ENCODE measurements around the gene COX19.
"Not testable (repeated sequence)": the region's sequence is repeated elsewhere in the genome, so short reads cannot be mapped to it uniquely, and the experiment has no call there.

The COX19 gene

DNA sequence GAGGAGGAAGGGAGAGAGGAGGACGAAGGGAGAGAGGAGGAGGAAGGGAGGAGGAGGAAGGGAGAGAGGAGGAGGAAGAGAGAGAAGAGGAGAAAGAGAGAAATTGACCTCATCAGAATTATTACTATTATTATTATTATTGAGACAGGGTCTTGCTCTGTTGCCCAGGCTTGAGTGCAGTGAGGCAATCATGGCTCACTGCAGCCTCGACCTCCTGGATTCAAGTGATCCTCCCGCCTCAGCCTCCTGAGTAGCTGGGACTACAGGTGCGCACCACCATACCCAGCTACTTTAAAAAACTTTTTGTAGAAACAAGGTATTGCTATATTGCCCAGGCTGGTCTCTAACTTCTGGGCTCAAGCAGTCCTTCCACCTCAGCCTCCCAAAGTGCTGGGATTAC is 31.6 kb downstream of the COX19 start:
- DNase-seq (ENCODE audit: low spot score), result not testable (repeated sequence)

DNA sequence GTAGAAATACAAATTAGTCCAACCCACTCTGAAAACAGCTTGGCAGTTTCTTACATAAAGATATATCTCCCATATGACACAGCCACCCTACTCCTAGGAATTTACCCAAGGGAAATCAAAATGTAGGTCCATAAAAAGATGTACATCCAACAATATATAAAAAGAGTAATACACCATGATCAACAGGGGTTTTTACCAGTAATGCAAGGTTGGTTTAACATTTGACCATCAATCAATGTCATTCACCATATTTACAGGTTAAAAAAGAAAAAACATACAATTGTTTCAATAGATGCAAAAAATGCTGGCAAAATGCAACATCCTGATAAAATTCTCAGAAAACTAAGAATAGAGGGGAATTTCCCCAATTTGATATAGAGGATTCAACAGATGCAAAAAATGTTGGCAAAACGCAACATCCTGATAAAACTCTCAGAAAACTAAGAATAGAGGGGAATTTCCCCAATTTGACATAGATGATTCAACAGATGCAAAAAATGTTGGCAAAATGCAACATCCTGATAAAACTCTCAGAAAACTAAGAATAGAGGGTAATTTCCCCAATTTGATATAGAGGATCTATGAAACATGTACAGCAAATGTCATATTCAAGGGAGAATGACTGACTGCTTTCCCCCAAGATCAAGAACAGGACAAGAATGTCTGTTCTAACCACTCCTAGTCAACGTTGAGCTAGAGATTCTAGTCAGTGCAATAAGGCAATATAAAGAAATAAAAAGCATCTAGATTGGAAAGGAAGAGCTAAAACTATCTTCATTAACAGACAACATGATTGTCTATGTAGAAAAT is 34.5 kb downstream of the COX19 start:
- DNase-seq (ENCODE audit: low spot score), result no peak

DNA sequence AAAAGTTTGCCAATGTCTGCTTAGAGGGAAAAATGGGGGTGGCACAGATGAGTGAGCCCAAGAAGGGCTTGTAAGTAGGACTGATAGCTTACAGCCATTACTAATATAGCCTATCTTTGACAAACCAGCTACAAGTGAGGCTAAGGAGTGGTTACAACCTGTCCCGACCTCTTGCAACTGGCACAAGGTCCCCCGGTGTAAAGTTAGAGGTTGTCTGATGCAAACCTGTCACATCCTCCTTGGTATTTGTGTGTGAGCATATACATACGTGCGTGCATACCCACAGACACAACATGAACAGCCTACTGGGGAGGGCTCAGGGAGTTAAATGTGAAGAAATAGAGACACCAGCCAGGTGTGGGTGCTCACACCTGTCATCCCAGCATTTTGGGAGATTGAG is 35.5 kb downstream of the COX19 start:
- DNase-seq (ENCODE audit: low spot score), result no peak

DNA sequence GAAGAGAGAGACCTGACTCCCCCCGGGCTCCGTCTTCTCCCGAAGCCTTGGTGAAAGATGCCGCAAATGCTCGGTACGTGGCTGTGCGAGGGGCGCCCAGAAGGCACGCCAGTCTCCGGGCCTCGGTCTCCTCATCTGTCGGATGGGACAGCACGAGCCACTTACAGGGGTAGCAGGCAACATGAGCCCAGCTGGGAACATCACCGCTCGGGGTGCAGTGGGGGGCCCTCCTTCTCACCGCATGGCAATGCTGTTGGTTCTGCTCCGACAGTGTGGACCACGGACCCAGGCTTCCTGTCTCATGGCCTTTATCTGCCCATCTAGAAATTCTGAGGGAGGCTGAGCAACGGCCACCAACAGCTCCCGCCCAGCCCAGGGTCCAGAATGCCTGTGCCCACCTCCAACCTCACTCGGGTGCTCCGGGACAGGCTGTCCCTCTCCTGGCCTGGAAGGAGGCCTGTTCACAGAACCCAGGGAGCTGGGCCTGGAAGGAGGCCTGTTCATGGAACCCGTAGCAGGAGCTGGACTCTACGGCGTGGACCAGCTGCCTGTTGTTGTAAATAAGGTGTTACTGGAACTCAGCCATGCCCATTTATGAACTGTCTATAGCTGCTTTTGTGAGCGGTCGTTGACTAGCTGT is 36.7 kb downstream of the COX19 start:
- no peak for DNase-seq (ENCODE audit: low spot score)

DNA sequence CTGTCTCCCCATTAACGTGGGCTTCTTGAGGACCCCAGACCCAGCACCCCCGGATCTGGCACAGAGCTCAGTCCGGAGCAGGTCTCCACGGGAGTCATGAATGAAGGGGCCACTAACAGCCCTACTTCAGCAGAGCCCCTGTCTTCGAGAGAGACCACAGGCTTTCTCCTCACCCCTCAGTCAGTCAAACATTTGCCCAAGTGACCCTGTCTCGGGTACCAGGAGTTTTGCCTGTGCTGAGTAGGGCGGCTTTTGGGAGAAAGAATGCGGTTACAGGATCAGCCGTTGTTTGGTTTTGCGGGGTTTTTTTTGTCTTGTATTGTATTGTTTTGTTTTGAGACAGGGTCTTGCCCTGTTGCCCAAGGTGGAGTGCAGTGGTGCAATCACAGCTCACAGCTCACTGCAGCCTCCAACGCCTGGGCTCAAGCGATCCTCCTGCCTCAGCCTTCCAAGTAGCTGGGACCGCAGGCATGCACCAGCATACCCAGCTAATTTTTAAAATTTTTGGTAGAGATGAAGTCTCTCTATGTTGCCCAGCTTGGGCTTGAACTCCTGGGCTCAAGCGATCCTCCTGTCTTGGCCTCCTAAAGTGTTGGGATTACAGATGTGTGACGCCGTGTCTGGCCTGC is 37.4 kb downstream of the COX19 start:
- DNase-seq (ENCODE audit: low spot score), result no peak

DNA sequence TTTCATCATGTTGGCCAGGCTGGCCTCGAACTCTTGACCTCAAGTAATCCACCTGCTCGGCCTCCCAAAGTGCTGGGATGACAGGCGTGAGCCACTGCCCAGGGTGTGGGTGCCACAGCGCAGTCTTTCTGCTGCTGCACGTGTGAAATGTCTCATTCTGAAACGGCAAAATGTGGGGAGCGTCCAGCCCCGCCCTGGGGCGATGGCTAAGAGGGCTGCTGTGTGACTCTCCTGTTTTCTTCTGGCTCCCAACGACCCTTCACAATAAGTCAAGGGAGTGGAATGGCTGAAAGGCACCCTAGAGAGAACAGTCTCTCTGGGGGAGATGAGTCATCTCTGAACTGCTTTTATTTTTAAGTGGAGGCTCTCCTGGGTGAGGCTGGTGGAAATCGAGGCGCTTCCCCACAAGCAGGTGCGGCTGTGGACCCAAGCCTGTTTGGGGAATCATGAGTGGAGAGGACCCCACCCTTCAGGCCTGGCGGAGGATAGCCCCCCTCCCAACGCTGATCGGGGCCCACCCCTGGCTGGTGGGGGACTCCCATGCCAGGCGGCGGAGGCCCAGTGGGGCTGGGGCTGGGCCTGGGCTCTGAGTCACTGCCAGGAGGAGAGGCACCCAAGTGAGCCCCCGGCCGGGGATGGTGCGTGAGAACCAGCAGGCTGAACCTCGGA is 38.8 kb downstream of the COX19 start:
- DNase-seq (ENCODE audit: low spot score), result no peak

DNA sequence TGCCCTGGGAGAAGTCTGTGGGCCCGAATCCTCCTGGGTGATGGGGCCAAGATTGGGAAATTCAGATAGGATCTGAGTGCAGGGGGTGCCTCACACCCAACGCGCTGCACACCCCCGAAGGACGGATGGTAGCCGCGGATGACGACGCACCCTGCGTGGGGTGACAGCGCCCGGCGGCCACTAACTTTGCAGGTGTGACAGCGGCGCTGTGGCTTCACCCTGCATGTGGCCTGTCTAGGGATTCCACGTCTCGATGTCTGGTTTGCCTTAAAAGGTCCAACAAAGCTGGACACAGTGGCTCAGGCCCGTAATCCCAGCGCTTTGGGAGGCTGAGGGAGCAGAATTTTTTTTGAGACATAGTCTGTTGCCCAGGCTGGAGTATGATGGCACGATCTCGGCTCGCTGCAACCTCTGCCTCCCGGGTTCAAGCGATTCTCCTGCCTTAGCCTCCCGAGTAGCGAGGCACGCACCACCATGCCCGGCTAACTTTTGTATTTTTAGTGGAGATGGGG is 39.4 kb downstream of the COX19 start:
- DNase-seq (ENCODE audit: low spot score), result no peak

DNA sequence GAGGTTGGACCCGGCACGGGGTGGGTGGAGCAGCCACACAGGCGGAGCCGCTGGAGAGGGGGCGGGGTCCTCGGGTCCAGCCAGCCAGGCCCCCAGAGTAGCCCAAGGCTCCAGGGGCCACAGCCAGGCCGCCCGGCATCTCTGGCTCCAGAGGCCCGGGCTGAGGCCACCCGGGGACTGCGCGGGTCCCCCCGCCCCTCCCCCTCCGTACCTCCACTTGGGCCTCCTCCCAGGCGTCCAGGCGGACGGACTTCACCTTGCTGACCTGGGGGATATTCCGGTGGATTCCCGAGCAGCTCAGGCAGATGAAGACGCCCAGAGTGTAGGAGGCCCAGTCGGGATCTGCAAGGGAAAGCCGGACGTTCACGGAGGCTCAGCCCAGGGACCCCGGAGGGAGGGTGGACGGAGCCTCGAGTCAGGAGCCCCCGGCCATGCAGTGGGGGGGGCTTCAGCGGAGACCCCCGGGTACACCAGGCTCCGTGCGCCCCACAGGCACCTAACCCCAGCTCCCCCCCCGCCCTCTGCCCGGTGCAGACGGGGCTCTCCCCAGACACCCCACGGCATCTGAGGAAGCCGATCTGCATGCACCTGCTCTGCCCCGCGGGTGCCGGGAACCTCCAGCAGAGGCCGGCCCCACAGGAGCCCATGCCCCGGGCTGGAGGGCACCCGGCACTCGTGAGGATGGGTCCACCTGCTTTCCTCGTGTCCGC is 40.0 kb downstream of the COX19 start:
- DNase-seq (ENCODE audit: low spot score), result no peak

DNA sequence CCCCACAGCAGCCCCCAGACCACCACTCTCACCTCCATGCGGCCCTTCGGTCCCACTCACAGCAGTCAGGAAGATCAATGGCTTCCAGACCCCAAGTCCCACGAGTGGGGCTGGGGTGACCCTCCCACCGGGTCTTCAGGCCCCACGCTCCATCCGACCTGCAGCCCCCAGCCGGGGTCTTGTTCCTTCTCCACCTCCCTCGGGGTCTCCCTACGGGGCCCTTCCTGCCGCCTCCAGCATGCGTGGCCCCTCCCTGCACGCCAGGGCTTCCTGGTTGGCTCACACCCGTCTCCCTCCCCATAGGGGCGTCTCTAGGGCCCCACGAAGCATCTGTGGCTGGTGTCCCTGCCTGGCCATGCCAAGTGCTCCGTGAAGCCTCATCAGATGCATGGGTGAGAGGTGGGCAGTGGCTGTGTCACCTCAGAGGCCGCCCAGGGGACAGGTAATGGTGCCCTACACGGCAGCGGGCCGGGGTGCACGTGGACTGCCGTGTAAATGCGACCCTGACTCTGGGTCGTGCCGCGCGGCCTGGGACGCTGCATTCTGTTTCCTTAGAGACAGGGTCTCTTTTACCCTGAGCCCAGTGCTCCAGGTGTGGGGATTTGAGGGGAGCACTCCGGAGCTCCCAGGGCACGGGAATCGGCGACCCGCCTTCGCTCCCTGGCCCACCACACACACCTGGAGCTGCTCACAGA is 40.7 kb downstream of the COX19 start:
- no peak for DNase-seq (ENCODE audit: low spot score)

DNA sequence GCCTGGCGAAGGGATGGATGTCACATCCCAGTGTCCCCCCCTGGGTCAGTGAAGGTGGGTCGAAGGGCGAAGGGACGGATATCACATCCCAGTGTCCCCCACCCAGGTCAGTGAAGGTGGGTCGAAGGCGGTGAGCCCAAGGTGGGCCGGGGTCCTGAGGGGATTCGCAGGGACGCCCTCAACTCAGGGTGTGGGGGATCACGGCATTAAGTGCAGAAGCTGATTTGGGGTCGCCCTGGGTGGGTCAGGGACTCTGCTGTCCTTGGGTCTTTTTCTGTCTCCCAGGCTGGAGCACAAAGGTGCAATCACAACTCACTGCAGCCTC is 42.7 kb downstream of the COX19 start:
- DNase-seq (ENCODE audit: low spot score), result no peak

DNA sequence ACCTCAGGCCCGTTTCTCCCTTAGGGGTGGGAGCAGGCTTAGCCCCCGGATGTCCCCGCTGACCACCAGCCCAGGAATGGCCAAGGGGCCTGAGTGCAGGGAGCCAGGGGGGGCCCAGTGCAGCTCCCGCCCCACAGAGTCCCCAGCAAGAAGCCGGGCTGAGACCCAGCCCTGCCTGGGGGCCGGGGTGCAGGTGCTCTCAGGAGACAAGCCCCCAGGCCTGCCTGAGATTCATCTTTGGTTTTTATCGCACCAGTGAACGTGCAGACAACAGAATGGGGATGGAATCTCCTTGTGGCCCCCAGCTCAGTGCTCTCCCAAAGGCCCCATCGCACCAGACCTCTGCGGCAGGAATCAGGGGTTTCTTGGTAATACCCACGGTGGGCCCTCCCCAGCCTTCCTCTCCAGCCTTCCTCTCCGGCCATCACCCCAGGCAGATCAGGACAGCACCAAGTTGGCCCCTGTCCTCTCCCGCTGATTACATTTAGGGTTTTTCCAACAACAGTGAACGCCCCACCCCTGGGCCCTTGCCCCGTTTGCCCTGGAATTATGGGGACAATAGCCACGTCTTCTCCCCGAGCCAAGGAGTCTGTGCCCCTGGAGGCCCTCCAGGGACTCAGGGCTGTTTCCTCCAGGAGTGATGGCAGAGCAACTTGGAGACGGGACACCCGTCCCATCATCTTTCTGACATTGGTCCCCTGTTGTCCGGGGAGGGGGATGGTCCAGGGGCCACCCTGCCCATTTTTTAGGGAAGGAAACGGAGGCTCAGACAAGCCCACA is 43.3 kb downstream of the COX19 start:
- DNase-seq (ENCODE audit: low spot score), result no peak

DNA sequence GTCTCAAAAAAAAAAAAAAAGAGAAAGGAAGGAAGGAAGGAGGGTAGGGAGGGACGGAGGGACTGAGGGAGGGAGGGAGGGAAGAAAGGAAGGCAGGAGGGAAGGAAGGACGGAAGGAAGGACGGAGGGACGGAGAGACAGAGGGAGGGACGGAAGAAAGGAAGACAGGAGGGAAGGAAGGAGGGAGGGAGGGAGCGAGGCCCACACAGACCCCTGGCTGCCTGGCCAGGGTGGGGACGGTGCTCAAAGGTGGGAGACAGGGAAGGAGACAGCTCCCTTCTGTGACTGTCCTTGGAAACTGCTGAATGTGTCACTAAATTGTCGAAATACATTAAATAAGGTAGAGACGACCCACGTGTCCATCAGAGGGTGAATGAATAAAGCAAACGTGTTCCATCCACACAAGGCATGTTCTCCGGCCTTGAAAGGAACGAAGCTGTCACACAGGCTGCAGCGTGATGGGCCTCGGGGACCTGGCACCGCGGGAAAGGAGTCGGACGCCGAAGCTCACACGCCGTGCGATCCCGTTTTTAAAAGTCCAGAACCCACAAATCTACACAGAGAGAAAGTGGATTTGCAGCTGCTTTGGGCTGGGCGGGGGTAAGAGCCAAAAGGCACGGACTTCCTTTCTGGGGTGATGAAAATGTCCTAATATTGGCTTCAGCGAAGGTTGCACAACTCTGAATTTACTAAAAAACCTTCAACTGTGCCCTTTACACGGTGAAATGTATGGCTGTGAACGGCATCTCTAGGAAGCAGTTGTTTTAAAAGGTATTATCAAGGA is 44.2 kb downstream of the COX19 start:
- DNase-seq (ENCODE audit: low spot score), result no peak

DNA sequence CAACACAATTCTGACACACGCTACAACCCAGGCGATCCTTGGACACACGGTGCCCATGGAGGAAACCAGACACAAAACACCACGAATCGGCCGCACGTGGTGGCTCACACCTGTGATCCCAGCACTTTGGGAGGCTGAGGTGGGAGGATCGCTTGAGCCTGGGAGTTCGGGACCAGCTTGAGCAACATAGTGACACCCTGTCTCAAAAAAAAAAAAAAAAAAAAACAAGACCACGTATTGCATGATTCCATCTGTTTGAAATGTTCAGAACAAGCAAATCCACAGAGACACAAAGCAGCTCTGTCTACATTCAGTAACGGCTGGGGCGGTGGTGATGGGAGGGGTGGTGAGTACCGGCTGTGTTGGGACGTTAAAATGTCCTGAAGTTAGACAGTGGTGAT is 46.0 kb downstream of the COX19 start:
- DNase-seq (ENCODE audit: low spot score), result no peak

DNA sequence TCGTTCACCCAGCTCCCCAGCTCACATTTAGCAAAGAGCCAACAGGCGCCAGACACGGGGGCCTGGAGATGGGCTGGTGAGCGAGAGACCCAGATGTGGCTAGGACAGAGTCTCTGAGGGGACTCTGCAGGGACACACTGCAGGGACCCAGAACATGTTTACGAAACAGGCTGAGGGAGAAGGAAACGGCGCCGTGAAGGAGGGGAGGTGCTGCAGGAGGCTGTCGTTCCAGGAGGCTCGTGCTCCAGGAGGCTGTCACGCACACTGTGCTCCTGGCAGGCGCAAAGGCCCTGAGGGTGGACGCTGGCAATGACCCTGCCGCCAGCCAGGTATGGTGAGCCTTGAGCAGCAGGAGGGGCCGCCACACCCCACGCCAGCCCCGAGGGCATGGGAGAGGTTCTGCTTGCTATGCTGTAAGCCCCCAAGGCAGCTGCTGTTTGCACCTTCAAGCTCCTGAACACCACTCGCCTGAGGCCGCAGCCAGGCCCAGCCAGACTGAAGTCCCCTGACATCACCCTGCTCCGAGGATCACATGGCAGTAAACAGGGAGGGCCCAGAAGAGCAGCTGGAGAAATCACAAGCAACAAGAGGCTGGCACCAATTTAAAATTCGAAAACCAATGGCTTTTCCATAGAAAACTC is 48.2 kb downstream of the COX19 start:
- peak; percentile 87 for DNase-seq (ENCODE audit: low spot score)

DNA sequence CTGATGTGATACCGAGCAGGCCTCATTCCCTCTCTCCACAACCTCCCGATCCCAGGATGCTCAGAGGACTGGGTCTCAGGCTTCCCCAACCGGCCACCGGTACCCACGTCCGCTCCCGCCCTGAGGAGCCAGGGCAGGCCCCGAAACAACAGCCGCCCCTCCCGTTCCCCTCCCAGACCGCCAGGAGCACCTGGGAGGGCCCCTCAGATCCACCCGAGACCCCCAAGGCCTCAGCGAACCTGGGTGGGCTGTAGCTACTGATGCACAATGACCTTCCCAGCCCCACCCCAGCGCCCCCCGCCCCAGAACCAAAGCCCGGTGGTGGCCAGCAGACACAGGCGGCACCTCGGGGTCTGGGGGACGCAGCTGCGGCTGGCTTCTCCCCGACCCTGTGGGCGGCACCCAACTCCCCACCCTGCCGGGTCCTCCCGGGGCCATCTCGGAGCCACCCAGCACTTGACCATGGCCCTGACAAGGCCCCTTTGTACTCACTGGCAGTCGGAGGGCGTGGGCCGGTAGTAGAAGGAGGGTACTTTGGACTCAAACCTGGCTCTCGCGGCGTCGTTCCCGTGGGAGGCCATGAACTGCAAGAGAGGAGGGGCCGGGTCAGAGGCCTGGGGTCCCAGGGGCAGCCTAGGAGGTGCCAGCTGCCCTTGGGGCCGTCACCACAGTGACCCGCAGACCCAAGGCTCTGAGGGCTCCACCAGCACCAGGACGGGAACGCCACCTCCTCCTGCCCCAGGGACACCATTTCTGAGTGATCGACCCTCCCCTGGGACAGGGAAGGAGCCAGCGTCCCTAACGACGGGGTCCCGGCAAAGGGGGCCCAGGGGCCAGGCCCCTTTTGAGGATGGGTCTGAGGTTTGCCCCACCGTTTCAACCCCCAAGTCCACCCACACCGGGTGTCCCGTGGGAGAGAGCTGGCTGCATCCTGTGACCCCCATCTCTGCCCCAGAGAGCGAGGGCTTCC is 49.0 kb downstream of the COX19 start:
- no peak for DNase-seq (ENCODE audit: low spot score)

DNA sequence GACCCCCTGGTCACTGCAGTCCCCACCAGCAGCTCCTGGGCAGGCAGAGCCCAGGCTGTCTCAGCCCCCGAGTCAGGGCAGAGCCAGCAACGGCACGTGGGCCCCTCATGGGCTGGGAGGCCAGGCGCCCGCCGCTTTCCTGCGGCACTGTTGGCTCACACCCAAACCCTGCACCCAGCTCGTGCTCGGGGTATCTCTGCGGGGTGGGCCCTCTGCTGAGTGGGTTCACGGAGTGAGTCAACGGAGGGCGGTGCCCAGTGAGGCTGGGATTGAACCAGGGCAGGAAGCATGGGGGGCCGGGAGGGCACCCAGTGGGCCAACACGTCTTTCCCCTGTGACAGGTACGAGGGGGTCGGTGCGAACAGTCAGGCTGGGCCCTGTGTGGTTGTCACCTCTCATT is 49.7 kb downstream of the COX19 start:
- no peak for DNase-seq (ENCODE audit: low spot score)

DNA sequence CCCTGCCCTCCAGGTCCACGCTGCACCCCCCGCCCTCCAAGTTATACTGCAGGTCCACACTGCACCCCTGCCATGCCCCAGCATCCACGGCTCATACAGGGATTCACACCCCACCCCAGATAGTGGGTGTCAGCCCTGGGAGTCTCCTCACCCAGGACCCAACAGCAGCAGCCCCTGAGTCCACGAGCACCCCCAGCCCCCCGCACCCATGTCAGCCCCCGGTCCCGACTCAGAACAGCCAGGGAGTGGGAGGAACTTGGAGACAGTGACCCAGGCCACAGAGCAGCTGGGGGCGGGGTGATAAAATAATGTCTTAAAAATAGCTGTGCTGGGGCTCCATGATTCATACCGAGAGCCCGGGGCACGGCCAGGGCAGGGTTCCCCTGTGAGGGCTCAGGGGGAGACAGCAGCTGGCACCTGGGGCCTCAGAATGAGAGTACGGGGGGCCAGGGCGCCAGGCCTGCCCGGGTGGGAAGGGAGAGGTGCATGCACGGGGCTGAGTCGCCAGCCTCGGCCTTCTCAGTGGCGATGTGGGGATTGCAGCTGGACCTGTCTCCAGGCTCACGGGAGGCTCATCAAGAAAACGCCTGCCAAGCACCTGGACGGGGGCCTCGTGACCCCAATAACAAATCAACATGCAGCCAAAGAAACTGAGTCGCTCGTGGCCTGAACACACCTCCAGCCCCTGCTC is 50.7 kb downstream of the COX19 start:
- DNase-seq (ENCODE audit: low spot score), result no peak

All from putamen (tissue), 1 donor.